ENCODE data around the gene RIPK1.

DNA sequence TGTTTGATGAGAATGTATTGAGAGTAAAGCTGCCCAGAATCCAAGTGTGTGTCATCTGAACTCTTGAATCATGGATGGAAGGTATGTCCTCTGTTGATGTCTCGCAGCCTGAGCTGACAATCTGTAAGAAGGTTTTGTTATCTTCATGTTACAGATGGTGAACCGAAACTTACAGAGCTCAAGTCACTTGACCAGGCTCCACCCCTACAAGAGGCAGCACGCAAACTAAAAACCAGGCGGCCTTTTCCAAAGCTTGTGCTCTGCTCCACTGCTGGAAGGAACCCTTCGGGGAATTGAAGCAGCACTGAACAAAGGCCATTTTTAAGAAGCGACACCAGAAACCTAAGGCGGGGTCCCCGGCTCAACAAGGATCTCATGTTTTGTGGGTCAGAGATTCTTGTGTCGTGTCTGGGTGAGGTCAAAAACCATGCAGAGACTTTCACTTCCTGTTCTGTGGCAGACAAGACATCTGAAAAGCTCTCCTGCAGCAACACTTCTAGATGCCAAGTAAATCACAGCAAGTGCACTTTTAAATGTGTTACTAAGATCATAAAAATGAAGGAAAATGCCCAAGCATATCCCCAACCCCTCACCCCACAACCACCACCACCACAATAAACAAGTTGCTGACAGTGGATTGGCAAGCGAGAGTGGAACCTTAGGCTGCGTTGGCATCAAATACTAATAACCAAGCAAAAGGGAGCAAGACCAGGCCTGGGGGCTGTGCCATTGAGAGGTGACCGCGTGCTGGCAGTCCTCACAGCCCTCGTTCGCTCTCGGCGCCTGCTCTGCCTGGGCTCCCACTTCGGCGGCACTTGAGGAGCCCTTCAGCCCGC lies 41.3 kb upstream of the RIPK1 start:
- no peak for TF ChIP-seq EZH2phosphoT487 (IDR thresholded peaks at IDR 0.05; ENCODE audit: borderline replicate concordance, low read length)
- TF ChIP-seq, protein P1, sequence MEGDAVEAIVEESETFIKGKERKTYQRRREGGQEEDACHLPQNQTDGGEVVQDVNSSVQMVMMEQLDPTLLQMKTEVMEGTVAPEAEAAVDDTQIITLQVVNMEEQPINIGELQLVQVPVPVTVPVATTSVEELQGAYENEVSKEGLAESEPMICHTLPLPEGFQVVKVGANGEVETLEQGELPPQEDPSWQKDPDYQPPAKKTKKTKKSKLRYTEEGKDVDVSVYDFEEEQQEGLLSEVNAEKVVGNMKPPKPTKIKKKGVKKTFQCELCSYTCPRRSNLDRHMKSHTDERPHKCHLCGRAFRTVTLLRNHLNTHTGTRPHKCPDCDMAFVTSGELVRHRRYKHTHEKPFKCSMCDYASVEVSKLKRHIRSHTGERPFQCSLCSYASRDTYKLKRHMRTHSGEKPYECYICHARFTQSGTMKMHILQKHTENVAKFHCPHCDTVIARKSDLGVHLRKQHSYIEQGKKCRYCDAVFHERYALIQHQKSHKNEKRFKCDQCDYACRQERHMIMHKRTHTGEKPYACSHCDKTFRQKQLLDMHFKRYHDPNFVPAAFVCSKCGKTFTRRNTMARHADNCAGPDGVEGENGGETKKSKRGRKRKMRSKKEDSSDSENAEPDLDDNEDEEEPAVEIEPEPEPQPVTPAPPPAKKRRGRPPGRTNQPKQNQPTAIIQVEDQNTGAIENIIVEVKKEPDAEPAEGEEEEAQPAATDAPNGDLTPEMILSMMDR (conservative IDR thresholded peaks at IDR 0.05; ENCODE audit: low read depth, low read length) = no peak
- TF ChIP-seq EZH2 (IDR thresholded peaks at IDR 0.05; ENCODE audit: low read length, unreplicated experiment) = no peak

Measured in PC-3 (cell line).